NCI-H748 (cell line): ENCODE results near the gene GALNT13.
"Not testable (repeated sequence)": the region's sequence is repeated elsewhere in the genome, so short reads cannot be mapped to it uniquely, and the experiment has no call there.

Source experiments
- DNase-seq: peaks from one replicate; lab custom pipeline; 2025; ENCODE audit not compliant: unreplicated experiment; lab: John Stamatoyannopoulos, UW

Gene GALNT13

GRCh38 chr2:154459286-154459685 is 587.6 kb downstream of the GALNT13 start:
- no peak for DNase-seq

- DNase-seq, result no peak
Measured at GRCh38 chr2:154462634-154463033, 590.9 kb downstream of the GALNT13 start.

GRCh38 chr2:154466226-154466625 is 594.5 kb downstream of the GALNT13 start:
- no peak for DNase-seq

GRCh38 chr2:154470376-154470775 is 598.7 kb downstream of the GALNT13 start:
- DNase-seq, result no peak

DNA sequence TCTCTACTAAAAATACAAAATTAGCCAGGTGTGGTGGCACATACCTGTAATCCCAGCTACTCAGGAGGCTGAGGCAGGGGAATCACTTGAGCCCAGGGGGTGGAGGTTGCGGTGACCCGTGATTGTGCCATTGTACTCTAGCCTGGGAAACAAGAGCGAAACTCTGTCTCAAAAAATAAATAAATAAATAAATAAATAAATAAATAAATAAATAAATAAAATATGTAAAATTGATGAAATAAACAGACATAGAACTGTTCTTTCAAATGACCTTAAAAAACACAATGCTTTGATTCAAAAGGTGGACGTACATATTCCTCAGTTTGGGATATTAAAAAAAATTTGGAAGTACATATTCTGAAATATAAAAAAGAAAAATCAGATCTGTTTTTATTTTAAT is 599.8 kb downstream of the GALNT13 start:
- not testable (repeated sequence) for DNase-seq

DNA sequence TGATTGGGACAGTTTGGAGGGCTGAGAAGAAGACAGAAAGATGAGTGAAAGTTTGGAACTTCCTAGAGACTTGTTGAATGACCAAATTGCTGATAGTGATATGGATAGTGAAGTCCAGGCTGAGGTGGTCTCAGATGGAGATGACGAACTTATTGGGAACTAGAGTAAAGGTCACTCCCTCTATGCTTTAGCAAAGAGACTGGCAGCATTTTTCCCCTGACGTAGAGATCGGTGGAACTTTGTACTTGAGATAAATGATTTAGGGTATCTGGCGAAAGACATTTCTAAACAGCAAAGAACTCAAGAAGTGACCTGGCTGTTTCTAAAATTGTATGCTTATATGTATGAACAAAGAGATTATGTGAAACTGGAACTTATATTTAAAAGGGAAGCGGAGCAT is 605.6 kb downstream of the GALNT13 start:
- no peak for DNase-seq

GRCh38 chr2:154480521-154480920 is 608.8 kb downstream of the GALNT13 start:
- no peak for DNase-seq

DNA sequence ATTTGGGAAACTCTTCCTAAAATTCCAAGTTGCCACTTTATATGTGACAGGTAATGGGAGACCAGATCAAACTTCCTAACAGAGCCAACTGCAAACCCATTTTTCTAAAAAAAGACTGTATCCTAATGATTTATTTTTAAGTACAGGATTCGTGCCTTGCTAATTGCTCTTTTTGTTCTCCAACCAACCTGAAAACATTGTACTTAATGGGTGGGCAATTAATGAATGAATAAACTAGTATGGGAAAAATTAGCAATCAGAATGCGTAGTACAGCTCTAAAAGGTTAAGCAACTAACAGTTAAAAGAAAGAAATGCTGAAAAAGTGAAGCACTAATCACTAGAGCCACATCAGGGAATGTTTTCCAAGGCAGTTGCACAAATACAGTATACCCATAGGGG is 609.6 kb downstream of the GALNT13 start:
- peak; percentile 58 for DNase-seq

DNA sequence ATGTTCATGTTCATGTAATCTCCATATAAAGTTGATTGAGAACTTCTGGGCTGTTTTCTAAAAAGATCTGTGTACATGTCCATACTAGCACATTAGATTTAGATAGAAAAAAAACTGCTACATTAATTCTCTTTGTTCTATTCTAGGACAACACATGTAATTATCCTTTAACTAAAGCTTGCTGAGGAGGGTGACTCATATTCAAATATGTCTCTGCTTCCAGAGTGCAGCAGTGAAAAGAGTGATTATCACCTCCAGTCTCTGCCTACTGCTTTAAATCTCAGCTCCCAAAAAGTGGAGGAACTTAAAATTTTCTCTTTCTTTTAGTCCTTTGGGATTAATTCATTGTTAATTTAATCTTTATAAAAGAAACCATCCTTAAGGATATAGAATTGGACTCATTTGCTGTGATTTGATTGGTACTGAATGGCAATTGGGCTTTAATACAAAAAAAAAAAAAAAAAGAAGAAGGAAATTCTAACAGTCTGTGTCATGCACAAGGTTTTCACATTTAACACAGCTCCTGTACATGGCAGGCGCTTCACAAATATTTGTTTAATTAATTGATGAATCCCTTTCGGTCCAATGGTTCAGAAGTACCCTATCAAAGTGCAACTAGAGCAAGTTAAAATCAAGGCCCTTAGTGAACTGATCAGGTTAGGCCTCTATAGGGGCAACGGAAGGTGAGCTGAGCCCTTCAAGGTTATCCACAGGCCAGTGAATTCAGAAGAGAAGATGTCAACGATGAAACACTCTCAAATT is 612.8 kb downstream of the GALNT13 start:
- DNase-seq, result peak; percentile 72

DNA sequence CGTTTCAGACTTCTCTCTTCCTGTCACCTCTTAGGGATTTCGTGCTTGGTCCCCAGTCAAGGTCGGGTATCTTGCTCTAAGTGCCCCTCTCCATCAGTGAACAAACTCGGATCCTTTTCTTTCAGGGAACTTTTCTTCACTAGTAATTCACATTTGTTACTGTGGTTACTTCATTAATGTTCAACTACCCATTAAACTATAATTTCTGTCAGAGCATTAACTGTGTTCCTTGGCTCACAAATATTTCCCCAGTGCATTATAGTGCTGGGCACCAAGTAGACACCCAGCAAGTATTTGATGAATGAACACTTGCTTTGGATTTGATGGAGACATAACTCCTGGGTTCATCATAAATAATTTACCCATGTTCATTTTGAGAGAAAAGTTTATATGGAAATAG is 617.1 kb downstream of the GALNT13 start:
- no peak for DNase-seq

GRCh38 chr2:154489266-154489858 is 617.6 kb downstream of the GALNT13 start:
- DNase-seq, result no peak

- DNase-seq, result no peak
Measured at GRCh38 chr2:154490530-154490929, 618.8 kb downstream of the GALNT13 start.

- DNase-seq, result no peak
Measured at GRCh38 chr2:154495455-154495868, 623.7 kb downstream of the GALNT13 start.

- no peak for DNase-seq
Measured at GRCh38 chr2:154497019-154497418, 625.3 kb downstream of the GALNT13 start.
